Nucleus accumbens (tissue), 56 donors: ENCODE results near the gene TTC8.
"Not testable (repeated sequence)": the region's sequence is repeated elsewhere in the genome, so short reads cannot be mapped to it uniquely, and the experiment has no call there.

Experiments used
- DNase-seq, 56 donors: peaks; one replicate each; lab custom pipeline; 2025; lab: John Stamatoyannopoulos, UW

TTC8 gene

DNA sequence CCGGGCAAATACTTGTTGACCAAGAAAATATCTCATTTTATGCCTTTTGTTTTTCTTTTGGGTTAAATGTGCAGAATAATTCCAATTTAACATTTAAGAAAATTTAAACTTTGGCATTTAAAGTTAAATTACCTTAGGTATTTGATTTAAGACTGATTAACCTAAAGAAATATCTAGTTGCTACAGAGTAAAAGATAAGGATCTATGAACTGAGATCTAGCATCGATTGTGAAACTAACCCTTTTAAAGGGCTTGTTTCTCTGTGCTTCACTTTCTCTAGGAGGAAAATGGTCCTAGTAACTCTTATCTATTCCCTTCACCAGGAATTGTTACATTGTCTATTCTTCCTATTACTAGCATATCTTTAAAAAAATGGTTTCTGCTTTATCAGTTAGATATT, 2.6 kb upstream of the TTC8 start:
- DNase-seq: no peak

DNA sequence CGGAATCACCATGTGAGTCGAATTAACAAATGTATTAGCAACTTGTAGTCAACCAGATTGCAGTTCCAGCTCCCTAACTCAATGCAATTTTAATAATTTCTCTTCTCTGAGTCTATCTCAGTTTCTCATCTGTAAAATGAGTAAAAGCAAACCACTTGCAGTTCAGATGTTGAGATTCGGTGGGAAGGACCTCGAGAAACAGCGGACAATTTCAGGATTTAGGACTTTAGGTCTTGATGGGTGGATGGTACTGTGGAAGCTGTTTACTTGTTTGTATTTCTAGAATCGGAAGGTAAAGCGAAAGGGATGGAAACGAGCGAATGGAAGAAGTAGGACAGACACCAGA, 510 bp upstream of the TTC8 start:
- no peak for DNase-seq

DNA sequence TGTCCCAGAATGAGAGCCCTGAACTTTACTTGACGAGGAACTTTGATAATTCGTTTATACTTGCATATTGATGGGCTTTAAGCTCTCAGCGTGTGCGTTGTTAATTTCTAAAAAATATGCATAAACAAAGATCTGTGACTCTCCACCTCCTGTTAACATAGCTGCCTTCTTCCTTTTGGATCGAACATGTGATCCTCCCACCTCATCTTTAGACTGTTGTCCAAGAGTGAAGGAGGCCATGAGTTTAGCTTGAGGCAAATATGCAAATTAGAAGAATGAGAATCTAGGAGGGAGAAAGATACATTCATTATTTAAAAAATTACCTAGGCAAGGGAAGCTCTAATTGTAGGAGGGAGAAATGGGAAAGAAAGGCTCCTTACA, 617 bp downstream of the TTC8 start:
- no peak for DNase-seq

- peak in 15 of 56 donors; percentile 2 to 55 (median 17) for DNase-seq
Observed at GRCh38 chr14:88825503-88825902, 1.1 kb downstream of the TTC8 start.

GRCh38 chr14:88829188-88829587, 4.7 kb downstream of the TTC8 start:
- DNase-seq: no peak

DNA sequence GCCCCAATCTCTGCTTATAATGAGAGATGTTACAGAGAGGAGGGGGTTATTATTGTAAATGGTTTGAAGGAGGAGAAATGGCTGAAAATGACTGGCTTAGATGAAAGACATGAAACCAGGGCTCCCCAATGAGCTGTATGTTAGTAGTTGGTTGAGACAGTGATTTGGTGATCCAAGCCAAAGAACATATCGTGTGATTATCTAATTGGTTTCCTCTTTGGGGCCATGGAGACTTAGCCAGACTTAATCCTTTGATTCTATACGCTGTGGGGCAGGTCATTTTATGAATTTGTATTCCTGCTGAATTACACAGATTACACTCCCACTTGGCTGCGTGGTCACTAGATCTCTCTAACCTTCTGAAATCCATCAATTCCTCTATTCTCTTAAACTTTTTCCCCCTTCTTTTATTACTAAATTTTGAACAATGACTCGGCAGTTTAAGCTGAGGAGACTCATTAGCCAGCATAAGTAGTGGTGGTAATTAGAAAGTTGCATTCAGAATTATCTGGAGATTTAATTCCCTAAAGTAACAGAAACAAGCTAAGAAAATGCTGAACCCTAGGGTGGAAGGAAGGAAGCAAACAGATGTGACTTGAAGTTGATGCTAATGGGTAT, 5.3 kb downstream of the TTC8 start:
- no peak for DNase-seq

- no peak for DNase-seq
Observed at GRCh38 chr14:88831284-88831683, 6.8 kb downstream of the TTC8 start.

- DNase-seq: no peak
Observed at GRCh38 chr14:88834883-88835431, 10.5 kb downstream of the TTC8 start.

DNA sequence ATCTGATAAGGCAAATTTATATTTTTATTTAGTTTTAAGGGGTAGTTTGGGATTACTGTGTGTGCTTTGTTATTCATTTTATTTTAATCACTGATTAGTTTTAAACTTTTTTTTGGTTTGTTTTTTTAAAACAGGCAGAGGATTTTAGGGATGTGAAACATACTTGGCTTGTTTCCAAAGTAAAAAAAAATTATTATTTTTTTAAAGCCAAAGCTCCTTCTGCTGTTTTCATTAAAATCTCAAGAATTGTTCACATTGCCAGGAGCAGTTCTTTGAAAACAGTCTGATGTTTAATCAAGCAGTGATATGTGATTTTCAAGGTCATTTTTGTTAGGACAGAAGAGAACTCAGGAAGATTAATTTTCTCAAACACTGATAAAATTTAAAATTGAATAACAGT, 11.2 kb downstream of the TTC8 start:
- DNase-seq: no peak

DNA sequence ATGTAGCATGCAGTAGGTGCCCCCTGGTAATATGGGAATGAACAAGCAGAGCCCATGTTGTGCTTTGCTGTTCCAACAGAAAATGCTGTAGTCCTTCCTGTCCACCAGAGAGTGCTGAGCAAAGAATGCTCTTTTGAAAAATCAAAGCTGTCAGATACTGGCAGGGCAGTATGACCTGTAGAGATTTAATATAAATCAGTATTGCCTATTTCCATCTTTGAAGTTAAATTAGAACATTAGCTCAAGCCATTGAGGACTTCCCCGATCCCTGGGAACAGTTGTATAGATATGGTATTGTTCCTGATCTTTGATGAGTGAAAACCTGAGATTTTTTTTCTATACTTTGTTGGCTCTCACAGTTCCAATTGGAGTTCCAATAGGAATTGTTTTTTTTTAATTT, 13.0 kb downstream of the TTC8 start:
- no peak for DNase-seq

DNA sequence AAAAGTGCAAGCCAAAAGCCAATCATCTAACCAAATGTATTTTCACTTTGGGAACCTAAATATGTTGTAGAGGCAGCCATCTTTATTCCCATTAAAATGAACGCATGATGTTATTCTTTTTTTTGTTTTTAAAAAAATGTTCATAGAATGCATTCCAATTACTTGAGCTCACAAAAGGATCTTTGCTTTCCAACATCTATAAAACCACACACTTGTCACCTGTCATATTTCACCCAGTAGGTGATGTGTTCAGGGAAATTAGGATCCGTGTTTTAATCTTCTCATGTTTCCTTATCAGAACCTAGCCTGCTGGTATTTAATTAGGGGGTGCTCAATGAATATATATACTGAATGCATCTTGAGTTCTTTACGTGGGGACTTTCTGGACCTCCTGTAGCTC, 13.6 kb downstream of the TTC8 start:
- no peak for DNase-seq

DNA sequence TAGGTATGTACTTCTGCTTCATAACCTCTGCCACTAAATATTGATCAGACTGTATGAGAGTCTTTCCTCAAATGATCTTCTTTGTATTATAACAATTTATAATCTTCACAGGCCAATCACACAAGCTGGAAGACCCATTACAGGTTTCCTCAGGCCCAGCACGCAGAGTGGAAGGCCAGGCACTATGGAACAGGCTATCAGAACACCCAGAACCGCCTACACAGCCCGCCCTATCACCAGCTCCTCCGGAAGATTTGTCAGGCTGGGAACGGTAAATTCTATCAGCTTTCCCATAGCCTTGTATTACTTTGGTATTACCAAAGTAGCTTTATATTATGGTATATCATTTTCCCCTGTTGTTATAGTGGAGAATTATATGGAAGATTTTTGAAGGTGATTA, 16.5 kb downstream of the TTC8 start:
- no peak for DNase-seq

GRCh38 chr14:88841741-88842140, 17.3 kb downstream of the TTC8 start:
- DNase-seq: no peak

DNA sequence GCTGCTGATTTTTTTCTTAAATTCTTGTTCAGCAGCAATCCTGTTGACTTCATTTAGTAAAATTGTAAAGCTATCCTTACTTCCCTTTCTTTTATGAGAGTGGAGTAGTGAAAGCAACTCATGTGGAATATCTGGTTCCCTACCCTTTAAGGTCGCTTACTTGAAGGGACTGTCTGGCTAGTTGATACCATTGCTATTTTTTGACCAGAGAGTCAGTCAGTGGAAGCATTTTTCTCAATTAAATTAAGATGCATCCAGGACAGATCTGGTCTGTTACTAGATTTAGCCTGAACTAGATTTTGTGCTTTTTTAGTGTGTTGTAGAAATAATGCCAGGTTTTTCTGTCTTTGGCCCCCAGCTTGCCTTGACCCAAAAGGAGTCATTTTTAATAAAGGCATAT, 18.0 kb downstream of the TTC8 start:
- DNase-seq: no peak

GRCh38 chr14:88844980-88845491, 20.6 kb downstream of the TTC8 start:
- no peak for DNase-seq

DNA sequence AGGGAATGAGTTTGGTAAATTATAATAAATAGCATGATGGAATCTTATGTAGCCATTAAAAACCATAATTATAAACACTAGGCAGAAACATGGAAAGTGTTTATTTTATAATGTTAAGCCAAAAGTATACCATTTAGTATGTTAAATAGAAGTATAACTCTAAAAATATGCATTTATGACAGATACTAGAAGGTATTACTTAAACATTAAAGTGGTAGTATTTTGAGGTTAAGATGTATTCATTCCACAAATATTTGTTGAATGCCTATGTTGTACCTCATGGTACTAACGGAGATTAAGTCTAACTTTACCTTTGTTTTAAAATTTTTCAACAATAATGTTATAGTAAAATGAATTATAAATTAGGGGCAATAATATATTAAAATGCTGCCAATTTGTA, 24.1 kb downstream of the TTC8 start:
- DNase-seq: no peak

DNA sequence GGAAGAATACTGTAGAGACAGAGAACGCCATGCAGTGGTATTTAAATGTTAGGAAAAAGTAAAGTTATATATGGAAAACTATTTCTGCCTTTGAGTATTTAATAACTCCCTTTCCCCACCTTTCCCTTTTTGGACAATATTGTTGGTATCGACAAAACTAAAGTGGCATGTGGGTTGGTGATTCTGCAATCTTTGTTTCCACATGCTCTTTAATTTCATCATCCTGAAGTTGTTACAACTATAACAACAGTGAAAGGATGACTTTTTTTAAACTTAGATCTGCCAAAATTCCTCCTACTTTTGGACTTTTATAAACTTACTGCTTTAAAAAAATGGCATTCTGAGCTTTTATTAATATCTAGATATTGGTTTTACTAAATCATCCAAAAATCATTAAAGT, 25.3 kb downstream of the TTC8 start:
- DNase-seq: no peak

DNA sequence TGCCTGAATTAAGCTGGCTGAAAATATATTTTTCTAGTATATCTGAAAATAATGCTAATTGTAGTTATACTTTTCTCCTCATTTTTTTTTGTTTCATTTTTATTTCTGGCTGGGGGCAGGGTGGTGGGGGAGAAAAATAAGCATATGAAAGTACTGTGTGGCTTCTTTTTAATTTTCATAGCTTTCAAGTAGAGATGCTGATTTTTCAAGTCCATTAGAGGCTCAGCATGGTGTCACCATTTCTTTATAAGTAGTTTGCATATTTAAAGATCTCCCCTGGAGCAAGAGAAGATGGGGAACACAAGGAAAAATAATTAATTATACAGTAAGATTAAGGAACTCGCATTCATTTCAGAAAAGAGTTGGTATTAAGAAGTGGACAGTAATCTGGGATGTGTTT, 27.1 kb downstream of the TTC8 start:
- DNase-seq: no peak

DNA sequence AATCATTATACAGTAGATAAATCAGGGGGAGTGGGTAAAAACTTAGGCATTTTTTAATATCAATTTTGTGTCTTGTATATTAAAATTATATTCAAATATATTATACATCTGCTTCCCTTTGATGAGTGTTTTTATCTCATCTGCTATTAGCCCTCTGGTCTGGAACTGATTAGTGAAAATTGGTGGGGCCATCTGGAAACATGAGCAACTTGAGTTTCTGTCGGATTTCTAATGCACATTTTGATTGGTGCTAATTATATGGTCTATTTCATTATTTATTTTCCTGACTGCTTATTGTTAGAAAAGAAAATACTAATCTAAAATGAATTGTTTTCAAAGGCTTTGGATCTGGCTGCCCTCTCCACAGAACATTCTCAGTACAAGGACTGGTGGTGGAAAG, 28.2 kb downstream of the TTC8 start:
- DNase-seq: no peak

GRCh38 chr14:88853129-88853528, 28.7 kb downstream of the TTC8 start:
- DNase-seq: no peak

- DNase-seq: no peak
Observed at GRCh38 chr14:88856786-88857366, 32.4 kb downstream of the TTC8 start.

DNA sequence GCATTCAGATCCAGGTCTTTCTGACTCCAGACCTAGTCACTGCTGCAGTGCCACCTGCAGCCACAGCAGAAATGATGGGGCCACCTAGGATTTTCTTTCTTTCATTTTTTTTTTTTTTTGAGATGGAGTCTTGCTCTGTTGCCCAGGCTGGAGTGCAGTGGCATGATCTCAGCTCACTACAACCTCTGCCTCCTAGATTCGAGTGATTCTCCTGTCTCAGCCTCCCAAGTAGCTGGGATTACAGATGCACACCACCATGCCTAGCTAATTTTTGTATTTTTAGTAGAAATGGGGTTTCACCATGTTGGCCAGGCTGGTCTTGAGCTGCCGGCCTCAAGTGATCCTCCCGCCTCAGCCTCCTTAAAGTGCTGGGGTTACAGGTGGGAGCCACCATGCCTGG, 33.4 kb downstream of the TTC8 start:
- not testable (repeated sequence) for DNase-seq

GRCh38 chr14:88859118-88859517, 34.7 kb downstream of the TTC8 start:
- not testable (repeated sequence) for DNase-seq
